ENCODE measurements around the gene RADX.

Gene RADX

GRCh38 chrX:106718709-106719108, 106.9 kb downstream of the RADX start:
- ChIA-PET POLR2A (no interaction called here), CTCF (no interaction called here)
- no peak for DNase-seq (ENCODE audit: extremely low spot score)
- TF ChIP-seq CTCF (IDR thresholded peaks at IDR 0.05; ENCODE audit: control extremely low read depth, extremely low read depth, low read depth, missing control alignments), result no peak

GRCh38 chrX:106725931-106726330, 114.2 kb downstream of the RADX start:
- POLR2A ChIA-PET, result no interaction called here
- TF ChIP-seq CTCF (IDR thresholded peaks at IDR 0.05; ENCODE audit: control extremely low read depth, extremely low read depth, low read depth, missing control alignments), result no peak
- DNase-seq (ENCODE audit: extremely low spot score), result no peak
- CTCF ChIA-PET, result interaction anchor here (1.3 to 1.4 kb wide), 2 partner anchors 9 to 10 kb away, joined by 3 read pairs; no protein-coding TSS in a partner anchor

- POLR2A ChIA-PET, result no interaction called here
- CTCF ChIA-PET, result interaction anchor here (1.3 to 1.4 kb wide), 2 partner anchors 9 kb away, joined by 3 read pairs; no protein-coding TSS in a partner anchor
These were observed 115.0 kb downstream of the RADX start, which contains the start of gene RNF128 for GRCh38 chrX:106726485-106727437. RNF128 (plus strand) TSS chrX:106726701; CDS start chrX:106726914, 213 bp downstream.

GRCh38 chrX:106728337-106728736, 116.6 kb downstream of the RADX start:
- DNase-seq (ENCODE audit: extremely low spot score), result no peak
- POLR2A ChIA-PET, result no interaction called here
- CTCF ChIA-PET, result no interaction called here
- no peak for TF ChIP-seq CTCF (IDR thresholded peaks at IDR 0.05; ENCODE audit: control extremely low read depth, extremely low read depth, low read depth, missing control alignments)

More at GRCh38 chrX:106726485-106727437, 115.0 kb downstream of the RADX start, which contains the start of gene RNF128:
- TF ChIP-seq CTCF (IDR thresholded peaks at IDR 0.05; ENCODE audit: control extremely low read depth, extremely low read depth, low read depth, missing control alignments), result no peak
- DNase-seq (ENCODE audit: extremely low spot score), result no peak

All from GM10248 (cell line).